D721Med (cell line): ENCODE measurements around the gene TRMT2A.

ENCODE experiments used
- DNase-seq: peaks from one replicate; pipeline ENCODE4 v3.0.0; 2011; ENCODE audit warnings: low spot score; ENCODE audit not compliant: insufficient read length
- FAIRE-seq: peaks from 2 replicates; lab custom pipeline; 2011; peaks lifted over from hg19 to GRCh38; lab: Jason Lieb, UNC
- CTCF ChIP-seq: IDR thresholded peaks from 2 replicates; pipeline ENCODE4 v1.5.1; 2012; ENCODE audit warnings: mild to moderate bottlenecking, control low read depth; ENCODE audit not compliant: insufficient read depth; ENCODE audit errors: missing control alignments

The TRMT2A gene

GRCh38 chr22:20062043-20062765 lies 54.8 kb downstream of the TRMT2A start:
- no peak for TF ChIP-seq CTCF
- DNase-seq (no peak), FAIRE-seq (no peak)
